SKM-1 (cell line): ENCODE results near the gene CHPT1.
"Not testable (repeated sequence)": the region's sequence is repeated elsewhere in the genome, so short reads cannot be mapped to it uniquely, and the experiment has no call there.

Experiments
- DNase-seq: peaks from one replicate; lab custom pipeline; 2025; ENCODE audit not compliant: unreplicated experiment; lab: John Stamatoyannopoulos, UW

Gene CHPT1

GRCh38 chr12:101681627-101682026 is 15.8 kb upstream of the CHPT1 start:
- not testable (repeated sequence) for DNase-seq

DNA sequence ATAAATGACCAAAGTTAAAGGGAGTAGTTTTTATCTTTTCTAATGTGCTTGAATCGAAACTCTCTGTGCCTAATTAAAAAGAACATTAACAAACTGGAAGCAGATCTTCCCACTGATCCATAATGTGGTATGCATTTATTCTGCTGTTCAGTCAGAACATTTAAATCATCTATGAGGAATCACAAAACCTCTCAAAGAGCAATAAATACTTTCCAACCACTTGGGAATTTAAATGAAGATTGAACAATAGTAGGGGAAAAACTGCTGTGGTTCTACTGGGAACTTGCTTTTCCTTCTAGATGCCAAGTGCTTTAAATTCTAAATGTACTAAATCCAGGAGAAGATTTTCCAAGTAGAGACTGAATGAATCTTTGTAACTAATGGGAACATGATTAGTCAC is 12.3 kb upstream of the CHPT1 start:
- no peak for DNase-seq

DNA sequence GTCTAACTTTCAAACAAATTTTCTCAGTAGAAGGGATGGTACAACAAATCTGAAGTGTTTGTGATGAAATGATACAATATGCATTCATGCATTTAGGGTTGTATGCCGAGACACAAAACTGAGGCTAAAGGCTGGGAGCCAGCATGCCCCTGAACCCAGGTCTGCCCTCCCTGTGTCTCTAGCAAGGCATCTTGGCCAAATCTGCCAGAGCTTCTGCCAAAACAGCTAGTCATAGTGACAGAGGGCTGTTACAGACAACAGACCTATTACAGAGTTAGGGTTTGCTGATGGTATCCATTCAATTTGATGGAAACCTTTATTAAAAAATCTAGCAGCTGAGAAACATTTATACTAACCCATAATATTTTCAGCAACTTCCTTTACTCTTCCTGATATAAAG is 11.3 kb upstream of the CHPT1 start:
- DNase-seq, result no peak

DNA sequence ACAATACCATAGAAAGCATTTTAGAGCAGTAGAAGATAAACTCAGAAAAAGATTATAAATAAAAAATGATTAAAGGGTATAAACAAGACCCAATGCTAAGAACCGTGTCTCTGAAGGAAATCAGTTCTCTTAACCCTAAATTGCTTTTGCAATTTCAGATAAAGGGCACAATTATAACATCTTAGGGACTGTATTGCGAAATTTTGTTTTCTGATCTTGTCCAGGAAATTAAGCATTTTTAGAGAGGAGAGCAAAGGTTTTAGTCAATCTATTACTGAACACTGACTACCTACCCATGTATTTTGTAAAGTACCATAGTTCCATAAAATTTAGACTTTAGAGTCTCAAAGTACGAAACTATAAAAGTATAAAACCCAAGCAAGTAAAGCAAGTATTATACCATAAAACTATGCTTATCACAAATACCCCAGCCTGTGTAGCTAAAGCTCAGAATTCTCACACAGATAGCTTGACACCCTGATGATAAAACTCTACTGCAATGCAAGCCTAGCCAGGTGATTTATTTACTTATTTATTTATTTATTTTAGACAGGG is 6.8 kb upstream of the CHPT1 start:
- DNase-seq, result no peak

DNA sequence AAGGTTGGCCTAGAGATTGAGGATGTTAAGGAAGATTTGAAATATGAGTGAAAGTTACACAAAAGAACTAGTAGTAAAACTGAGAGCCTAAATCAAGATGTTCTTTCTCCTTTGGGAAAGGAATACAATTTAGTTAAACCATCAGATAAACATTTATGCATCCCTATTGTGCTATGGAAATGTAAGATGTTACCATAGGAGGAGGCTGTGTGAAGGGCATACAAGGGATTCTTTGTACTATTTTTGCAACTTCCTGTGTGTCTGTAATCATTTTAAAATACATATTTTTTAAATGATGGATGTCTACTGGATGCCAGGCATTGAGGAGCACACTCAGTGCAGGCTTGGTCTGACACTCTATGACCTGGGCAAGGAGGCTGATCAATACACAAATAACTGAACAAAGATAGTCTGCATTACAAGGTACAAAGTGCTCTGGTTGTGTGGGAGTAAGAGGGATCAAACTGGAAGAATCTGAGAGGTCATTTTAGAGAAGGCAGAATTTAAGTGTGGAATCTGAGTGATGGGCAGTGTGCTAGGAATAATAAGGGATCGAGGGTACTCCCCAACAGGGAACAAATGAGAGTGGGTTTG is 5.8 kb upstream of the CHPT1 start:
- DNase-seq, result no peak

DNA sequence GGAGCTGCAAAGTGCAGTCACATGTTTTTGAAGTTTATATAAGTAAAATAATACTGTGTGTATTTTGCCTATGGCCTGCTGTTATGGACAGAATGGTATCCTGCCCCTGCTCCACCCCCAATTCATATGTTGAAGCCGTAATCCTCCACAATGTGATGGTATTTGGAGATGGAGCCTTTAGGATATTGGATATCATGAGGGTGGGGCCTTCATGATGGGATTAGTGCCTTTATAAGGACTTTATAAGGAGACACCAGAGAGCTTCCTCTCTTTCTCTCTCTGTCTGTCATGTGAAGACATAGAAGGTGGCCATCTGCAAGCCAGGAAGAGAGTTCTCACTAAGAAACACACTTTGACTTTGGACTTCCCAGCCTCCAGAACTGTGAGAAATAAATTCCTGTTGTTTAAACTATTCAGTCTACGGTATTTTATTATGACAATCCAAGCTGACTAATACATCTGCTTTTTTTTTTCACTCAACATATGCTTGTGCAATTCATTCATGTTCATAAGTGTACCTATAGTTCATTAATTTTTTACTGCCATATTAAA is 3.1 kb upstream of the CHPT1 start:
- DNase-seq, result no peak

- no peak for DNase-seq
These were observed 2.5 kb upstream of the CHPT1 start for GRCh38 chr12:101694986-101695385.

- DNase-seq, result no peak
These were observed 1.7 kb upstream of the CHPT1 start for GRCh38 chr12:101695706-101696105.

GRCh38 chr12:101696251-101697196 is 916 bp upstream of the CHPT1 start:
- DNase-seq, result no peak

- DNase-seq, result peak; percentile 16
These were observed 725 bp downstream of the CHPT1 start for GRCh38 chr12:101697930-101698799.

- no peak for DNase-seq
These were observed 1.4 kb downstream of the CHPT1 start for GRCh38 chr12:101698800-101699347.

DNA sequence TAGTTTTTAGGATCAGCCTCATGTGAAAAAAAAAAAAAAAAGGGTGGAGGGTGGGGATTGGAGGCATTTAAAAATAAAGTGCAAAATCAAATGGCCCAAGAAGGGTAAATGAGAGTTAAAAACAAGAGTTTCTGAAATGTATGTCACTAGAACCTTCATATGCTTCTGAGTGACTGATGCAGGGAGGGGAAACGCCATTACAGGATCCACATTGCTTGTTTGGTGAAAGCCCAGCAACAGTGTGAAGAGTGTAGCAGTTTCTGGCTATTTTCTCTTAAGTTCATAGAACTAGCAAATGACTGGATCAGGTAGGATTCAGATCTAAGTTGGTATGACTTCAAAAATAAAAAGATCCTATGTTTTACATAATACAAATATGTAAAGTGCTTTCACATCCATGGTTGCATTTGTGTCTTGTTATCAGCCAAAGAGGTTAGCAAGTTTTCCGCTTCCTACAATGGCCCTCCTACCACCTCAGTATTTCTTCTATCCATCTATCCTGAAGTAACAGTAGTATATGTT is 2.9 kb downstream of the CHPT1 start:
- DNase-seq, result no peak

DNA sequence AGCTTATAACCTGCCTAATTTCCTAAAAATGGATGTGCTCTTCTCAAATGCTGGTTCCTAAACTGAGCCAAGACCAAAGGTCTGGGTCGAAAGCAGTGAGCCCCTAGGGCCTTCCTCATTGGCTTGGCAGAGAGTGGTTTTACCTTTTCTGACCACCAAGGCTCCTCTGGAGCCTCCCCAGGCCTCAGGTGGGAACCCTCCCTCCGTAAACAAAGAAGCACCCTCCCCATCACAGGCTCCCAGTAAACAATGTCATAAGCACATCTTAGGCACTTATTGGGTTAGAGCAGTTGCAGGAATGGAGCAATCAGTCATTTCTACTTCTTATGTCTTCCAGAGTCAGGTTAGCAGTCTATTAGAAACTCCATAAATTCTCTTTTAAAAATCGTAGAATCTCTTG is 6.0 kb downstream of the CHPT1 start:
- DNase-seq, result no peak

DNA sequence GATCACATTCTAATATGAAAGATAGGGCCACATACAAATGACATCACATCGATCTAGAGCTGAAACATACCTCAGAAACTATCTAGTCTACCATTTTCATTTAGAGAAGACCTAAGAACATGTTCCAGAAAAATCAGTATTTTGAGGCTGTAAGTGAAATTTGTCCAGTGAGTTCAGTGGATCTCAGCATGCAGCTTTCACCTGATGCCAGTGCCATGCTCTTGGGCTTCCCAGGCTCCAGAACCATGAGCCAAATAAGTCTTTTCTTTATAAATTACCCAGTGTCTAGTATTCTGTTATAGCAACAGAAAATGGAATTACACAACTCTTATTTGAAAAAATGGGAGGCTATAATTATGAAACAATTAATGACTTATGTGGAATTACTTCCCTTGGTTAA is 9.0 kb downstream of the CHPT1 start:
- DNase-seq, result no peak

DNA sequence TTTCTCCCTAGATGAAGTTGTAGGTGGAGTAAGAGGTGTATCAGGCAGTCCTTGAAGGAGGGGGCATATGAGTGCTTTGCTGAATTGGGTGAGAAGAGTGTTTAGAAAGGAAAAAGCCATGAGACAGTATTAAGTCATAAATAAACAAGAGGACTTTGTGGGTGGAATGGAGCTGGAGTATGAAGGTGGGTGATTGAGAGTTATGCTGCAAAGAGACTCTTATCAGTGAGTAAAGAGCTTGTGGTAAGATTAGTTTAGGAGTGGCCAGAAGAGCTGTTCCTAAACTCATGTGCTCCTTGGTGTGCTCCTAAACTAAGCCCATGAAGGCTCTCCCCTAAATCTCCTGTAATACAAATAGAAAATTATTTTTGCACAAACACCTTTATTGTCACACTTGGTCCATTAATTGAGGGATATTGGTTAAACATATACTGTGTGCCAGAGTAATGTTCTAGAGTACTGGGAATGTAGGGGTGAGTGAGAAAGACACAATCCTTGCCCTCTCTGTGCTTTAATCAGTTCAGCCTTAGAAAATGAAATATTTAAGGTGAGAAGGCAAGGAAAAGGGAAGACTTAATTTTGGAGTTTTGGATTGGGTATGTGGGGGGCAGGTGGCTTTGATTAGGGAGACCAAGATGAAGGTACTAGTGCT is 9.8 kb downstream of the CHPT1 start:
- DNase-seq, result no peak

GRCh38 chr12:101710288-101710687 is 12.8 kb downstream of the CHPT1 start:
- DNase-seq, result no peak

- DNase-seq, result no peak
These were observed 15.7 kb downstream of the CHPT1 start for GRCh38 chr12:101713059-101713682.

- DNase-seq, result no peak
These were observed 16.5 kb downstream of the CHPT1 start for GRCh38 chr12:101713930-101714329.

- DNase-seq, result peak; percentile 17
These were observed 17.5 kb downstream of the CHPT1 start for GRCh38 chr12:101714877-101715444.
